H9 (cell line): ENCODE results near the gene MICAL3. TPM values are rescaled to one million over a fixed set of nuclear protein-coding genes. Genes with fewer than 3 reads are reported as not detected.

Source experiments
- DNase-seq: peaks from one replicate; pipeline ENCODE4 v3.0.0-alpha.2; 2017
- H2AFZ ChIP-seq: one replicate; pipeline ENCODE4 v1.6.1; 2013; ENCODE audit warnings: mild to moderate bottlenecking, low read length, control low read depth, moderate library complexity
- H2AK5ac ChIP-seq: 2 replicates; pipeline ENCODE4 v1.6.1; 2013; ENCODE audit warnings: low read length, control low read depth, mixed read lengths; ENCODE audit not compliant: insufficient read length
- H2BK120ac ChIP-seq: one replicate; pipeline ENCODE4 v1.6.1; 2013; ENCODE audit warnings: low read depth, mild to moderate bottlenecking, low read length, control low read depth, inconsistent platforms; ENCODE audit not compliant: poor library complexity, severe bottlenecking
- H2BK12ac ChIP-seq: 2 replicates; pipeline ENCODE4 v1.6.1; 2013; ENCODE audit warnings: low read length, control low read depth, mixed read lengths, low read depth; ENCODE audit not compliant: insufficient read length
- H2BK15ac ChIP-seq: 2 replicates; pipeline ENCODE4 v1.6.1; 2013; ENCODE audit warnings: low read depth, low read length, control low read depth
- H2BK20ac ChIP-seq: one replicate; pipeline ENCODE4 v1.6.1; 2013; ENCODE audit warnings: low read depth, mild to moderate bottlenecking, low read length, control low read depth, inconsistent platforms; ENCODE audit not compliant: poor library complexity, severe bottlenecking
- H2BK5ac ChIP-seq: 2 replicates; pipeline ENCODE4 v1.6.1; 2013; ENCODE audit warnings: low read length, control low read depth, mixed read lengths; ENCODE audit not compliant: insufficient read length
- H3K14ac ChIP-seq: 2 replicates; pipeline ENCODE4 v1.6.1; 2013; ENCODE audit warnings: low read length, control low read depth; ENCODE audit not compliant: insufficient read depth
- H3K18ac ChIP-seq: 2 replicates; pipeline ENCODE4 v1.6.1; 2013; ENCODE audit warnings: low read depth, mild to moderate bottlenecking, mixed read lengths, low read length, control low read depth; ENCODE audit not compliant: insufficient read length
- H3K23ac ChIP-seq: 2 replicates; pipeline ENCODE4 v1.6.1; 2013; ENCODE audit warnings: low read length, control low read depth, mixed read lengths, low read depth; ENCODE audit not compliant: insufficient read length
- H3K23me2 ChIP-seq: 2 replicates; pipeline ENCODE4 v1.6.1; 2013; ENCODE audit warnings: low read depth, mild to moderate bottlenecking, mixed read lengths, low read length, control low read depth; ENCODE audit not compliant: insufficient read length, poor library complexity, severe bottlenecking
- H3K27ac ChIP-seq: 2 replicates; pipeline ENCODE4 v1.5.1; 2013; ENCODE audit warnings: low read length, control low read depth, mixed read lengths, low read depth; ENCODE audit not compliant: insufficient read length
- H3K27me3 ChIP-seq: 2 replicates; pipeline ENCODE4 v1.6.1; 2013; ENCODE audit warnings: low read length, control low read depth, inconsistent platforms; ENCODE audit not compliant: insufficient read depth
- H3K4ac ChIP-seq: 2 replicates; pipeline ENCODE4 v1.6.1; 2013; ENCODE audit warnings: low read depth, mild to moderate bottlenecking, control low read depth, inconsistent platforms, low read length, moderate library complexity
- H3K4me1 ChIP-seq: 2 replicates; pipeline ENCODE4 v1.6.1; 2013; ENCODE audit warnings: low read length, control low read depth, inconsistent platforms; ENCODE audit not compliant: insufficient read depth
- H3K4me2 ChIP-seq: 2 replicates; pipeline ENCODE4 v1.6.1; 2013; ENCODE audit warnings: low read length, control low read depth, mixed read lengths; ENCODE audit not compliant: insufficient read length, insufficient read depth
- H3K56ac ChIP-seq: 2 replicates; pipeline ENCODE4 v1.6.1; 2013; ENCODE audit warnings: low read depth, mild to moderate bottlenecking, mixed read lengths, low read length, control low read depth; ENCODE audit not compliant: insufficient read length
- H3K79me1 ChIP-seq: 2 replicates; pipeline ENCODE4 v1.6.1; 2013; ENCODE audit warnings: low read depth, mild to moderate bottlenecking, moderate library complexity, low read length, control low read depth, inconsistent platforms; ENCODE audit not compliant: insufficient read depth, poor library complexity, severe bottlenecking
- H3K79me2 ChIP-seq: 2 replicates; pipeline ENCODE4 v1.6.1; 2013; ENCODE audit warnings: low read length, control low read depth, inconsistent platforms; ENCODE audit not compliant: insufficient read depth
- H3K9ac ChIP-seq: 2 replicates; pipeline ENCODE4 v1.6.1; 2013; ENCODE audit warnings: low read length, control low read depth, mixed read lengths; ENCODE audit not compliant: insufficient read length; ENCODE audit errors: extremely low read depth
- H3K9me3 ChIP-seq: one replicate; pipeline ENCODE4 v1.6.1; 2013; ENCODE audit warnings: low read depth, low read length, inconsistent platforms; ENCODE audit not compliant: control insufficient read depth
- H3T11ph ChIP-seq: one replicate; pipeline ENCODE4 v1.6.1; 2013; ENCODE audit warnings: mild to moderate bottlenecking, low read length, control low read depth, inconsistent platforms
- H4K20me1 ChIP-seq: one replicate; pipeline ENCODE4 v1.6.1; 2013; ENCODE audit not compliant: control insufficient read depth, insufficient read length, insufficient read depth
- H4K5ac ChIP-seq: 2 replicates; pipeline ENCODE4 v1.6.1; 2013; ENCODE audit warnings: low read depth, mild to moderate bottlenecking, mixed read lengths, low read length, control low read depth; ENCODE audit not compliant: insufficient read length
- H4K8ac ChIP-seq: replicated peaks from 2 replicates; pipeline ENCODE4 v1.6.1; 2013; ENCODE audit warnings: low read length, control low read depth, mixed read lengths, low read depth; ENCODE audit not compliant: insufficient read length
- H4K91ac ChIP-seq: 2 replicates; pipeline ENCODE4 v1.6.1; 2013; ENCODE audit warnings: low read depth, mild to moderate bottlenecking, moderate library complexity, mixed read lengths, low read length, control low read depth; ENCODE audit not compliant: insufficient read length
- H3K27ac Mint-ChIP-seq, 3 experiments: 2 replicates in 2 of 3; 3 replicates in 1 of 3; pipeline ENCODE4 v1.8.0; 2020 to 2021; ENCODE audit warnings: mixed read lengths in 3 of 3, mild to moderate bottlenecking in 1 of 3, moderate library complexity in 1 of 3
- H3K27me3 Mint-ChIP-seq: 2 replicates; pipeline ENCODE4 v1.8.0; 2021; ENCODE audit warnings: low read depth, mild to moderate bottlenecking, moderate library complexity, mixed read lengths
- H3K36me3 Mint-ChIP-seq, 3 experiments: 2 replicates in 2 of 3; 3 replicates in 1 of 3; pipeline ENCODE4 v1.8.0; 2020 to 2021; ENCODE audit warnings: low read depth in 3 of 3, mixed read lengths in 3 of 3; ENCODE audit not compliant: insufficient read depth in 1 of 3
- H3K4me1 Mint-ChIP-seq, 2 experiments: 2 replicates each; pipeline ENCODE4 v1.8.0; 2020; ENCODE audit warnings: mixed read lengths in 2 of 2
- H3K4me3 Mint-ChIP-seq, 2 experiments: 2 replicates in 1 of 2; 3 replicates in 1 of 2; pipeline ENCODE4 v1.8.0; 2020 to 2021; ENCODE audit warnings: mild to moderate bottlenecking in 2 of 2, mixed read lengths in 2 of 2, moderate library complexity in 1 of 2
- H3K9me3 Mint-ChIP-seq, 2 experiments: 2 replicates in 1 of 2; 3 replicates in 1 of 2; pipeline ENCODE4 v1.8.0; 2020; ENCODE audit warnings: mild to moderate bottlenecking in 2 of 2, mixed read lengths in 2 of 2, moderate library complexity in 1 of 2
- CTCF ChIP-seq: fragments of 200-600 bp; sonication (generic); conservative IDR thresholded peaks from 3 replicates; pipeline ENCODE4 v1.8.0; 2021; ENCODE audit warnings: antibody characterized with exemption, mild to moderate bottlenecking
- WGBS: extraction: QIAGEN DNeasy Blood & Tissue Kit; methylation state at CpG from one replicate; pipeline ENCODE4 v1.1.7; 2013; ENCODE audit warnings: missing lambda C conversion rate, low lambda C conversion rate, mixed read lengths; ENCODE audit not compliant: insufficient read length; ENCODE audit errors: extremely low coverage; 5-methylcytosine and 5-hydroxymethylcytosine counted together
- total RNA-seq: library from RNA; stranded (reverse); gene quantifications from 2 replicates; pipeline ENCODE4 v1.2.1, GENCODE V29; 2021

MICAL3 gene
- total RNA-seq, 1 experiment from 2014 or later: 50.2 TPM

- no peak overlapping the region for H2BK15ac ChIP-seq
- Mint-ChIP-seq H3K27me3 (no peaks in the 10 kb centered on the region; the same call in 1 of the 2 replicates), H3K27ac (no peak overlapping the region), H3K9me3 (no peaks in the 10 kb centered on the region), H3K4me3 (no peak overlapping the region), H3K36me3 (peaks cover 2 to 20% (median 14%) of the 10 kb centered on the region in 3 experiments; a peak in 6 of 7 replicates), H3K4me1 (peaks cover 0 to 3% of the 10 kb centered on the region in 2 experiments; a peak in 1 of 4 replicates)
- H2BK20ac ChIP-seq: no peak overlapping the region
- no CpG with 5 or more reads among the region's 23 CpGs for WGBS
- no peaks in the 10 kb centered on the region for H3K27me3 ChIP-seq
- no peak overlapping the region for H3K4ac ChIP-seq
- H2AFZ ChIP-seq: no peak overlapping the region
- no peaks in the 10 kb centered on the region for H3K9me3 ChIP-seq
- no peak overlapping the region for H4K8ac ChIP-seq
- H2BK120ac ChIP-seq: no peak overlapping the region
- no peak overlapping the region for H3K14ac ChIP-seq
- no peaks in the 10 kb centered on the region for H3K79me1 ChIP-seq
- no peak overlapping the region for H3K4me2 ChIP-seq
- no peak for TF ChIP-seq CTCF
- H3K23me2 ChIP-seq: no peaks in the 10 kb centered on the region
- H4K20me1 ChIP-seq: no peaks in the 10 kb centered on the region
- H3K23ac ChIP-seq: no peak overlapping the region
- no peak overlapping the region for H3K56ac ChIP-seq
- H2BK5ac ChIP-seq: no peak overlapping the region
- no peak overlapping the region for H2AK5ac ChIP-seq
- no peak overlapping the region for H4K5ac ChIP-seq
- H4K91ac ChIP-seq: no peak overlapping the region
- no peak overlapping the region for H2BK12ac ChIP-seq
- no peak overlapping the region for H3K27ac ChIP-seq
- H3T11ph ChIP-seq: no peak overlapping the region
- no peak for DNase-seq
- no peak overlapping the region for H3K9ac ChIP-seq
- no peaks in the 10 kb centered on the region for H3K4me1 ChIP-seq
- H3K18ac ChIP-seq: no peak overlapping the region
- no peaks in the 10 kb centered on the region for H3K79me2 ChIP-seq
These were observed 164.0 kb downstream of the MICAL3 start for GRCh38 chr22:17860220-17860965.
